PC-3 (cell line): ENCODE data around the gene CDH6. TPM values are rescaled to one million over a fixed set of nuclear protein-coding genes. Genes with fewer than 3 reads are reported as not detected.

Source experiments
- ATAC-seq: fragments of 200-7000 bp; cut with Tn5 transposase; 2 replicates; pipeline ENCODE4 v1.9.1; 2020; ENCODE audit warnings: mild to moderate bottlenecking, moderate library complexity
- BruUV-seq: library from RNA; stranded (reverse); fragments of 400-500 nt; replicated peaks from 2 replicates; lab custom pipeline; 2021; lab: Mats Ljungman, UMichigan
- CTCF ChIA-PET: fragments of 300-600 bp; sonication (Branson Sonifier 250); formaldehyde crosslinking; loops from one replicate; lab custom pipeline; 2022; ENCODE audit warnings: antibody characterized with exemption; lab: Charles Lee
- POLR2A ChIA-PET: fragments of 300-600 bp; sonication (Branson Sonifier 250); formaldehyde crosslinking; loops from one replicate; lab custom pipeline; 2022; ENCODE audit warnings: antibody characterized with exemption; ENCODE audit not compliant: unreplicated experiment; lab: Charles Lee
- DNase-seq: peaks from one replicate; pipeline ENCODE4 v3.0.0-alpha.2; 2015
- H2AFZ ChIP-seq: fragments of 300-600 bp; sonication (generic); 2 replicates; pipeline ENCODE4 v1.6.0; 2016; ENCODE audit warnings: antibody characterized with exemption, low read length
- H3F3A ChIP-seq: fragments of 300-600 bp; sonication (generic); one replicate; pipeline ENCODE4 v1.6.0; 2017; ENCODE audit warnings: antibody characterized with exemption, low read length, control low read depth, mild to moderate bottlenecking; ENCODE audit not compliant: unreplicated experiment
- H3K27ac ChIP-seq: fragments of 300-600 bp; sonication (generic); 2 replicates; pipeline ENCODE4 v1.5.1; 2016; ENCODE audit warnings: mild to moderate bottlenecking, low read length
- H3K27me3 ChIP-seq: fragments of 300-600 bp; sonication (generic); 2 replicates; pipeline ENCODE4 v1.6.1; 2016; ENCODE audit warnings: low read length, mixed read lengths
- H3K36me3 ChIP-seq: fragments of 300-600 bp; sonication (generic); 2 replicates; pipeline ENCODE4 v1.6.1; 2016; ENCODE audit warnings: low read depth, mixed run types, low read length, mixed read lengths
- H3K4me1 ChIP-seq: fragments of 300-600 bp; sonication (generic); 2 replicates; pipeline ENCODE4 v1.5.1; 2016; ENCODE audit warnings: low read length; ENCODE audit not compliant: insufficient read depth
- H3K4me2 ChIP-seq: fragments of 300-600 bp; sonication (generic); 2 replicates; pipeline ENCODE4 v1.6.0; 2016; ENCODE audit warnings: low read length
- H3K4me3 ChIP-seq: fragments of 300-600 bp; sonication (generic); 2 replicates; pipeline ENCODE4 v1.5.1; 2016; ENCODE audit warnings: mild to moderate bottlenecking, low read length, mixed read lengths
- H3K79me2 ChIP-seq: fragments of 300-600 bp; sonication (generic); 2 replicates; pipeline ENCODE4 v1.6.1; 2017; ENCODE audit warnings: low read length, mixed read lengths
- H3K9ac ChIP-seq: fragments of 300-600 bp; sonication (generic); 2 replicates; pipeline ENCODE4 v1.6.0; 2016; ENCODE audit warnings: mild to moderate bottlenecking, low read length
- H3K9me2 ChIP-seq: fragments of 300-600 bp; sonication (generic); replicated peaks from 2 replicates; pipeline ENCODE4 v1.6.1; 2016; ENCODE audit warnings: mixed run types, low read length, mixed read lengths
- H3K9me3 ChIP-seq: fragments of 300-600 bp; sonication (generic); 2 replicates; pipeline ENCODE4 v1.6.1; 2016; ENCODE audit warnings: low read length, mixed read lengths
- H4K20me1 ChIP-seq: fragments of 300-600 bp; sonication (generic); 2 replicates; pipeline ENCODE4 v1.6.1; 2016; ENCODE audit warnings: low read length, mixed read lengths
- EZH2 ChIP-seq: fragments of 300-600 bp; sonication (generic); IDR thresholded peaks from one replicate; pipeline ENCODE4 v1.6.1; 2017; ENCODE audit warnings: antibody characterized with exemption, mild to moderate bottlenecking, low read length; ENCODE audit not compliant: unreplicated experiment
- EZH2phosphoT487 ChIP-seq: fragments of 300-600 bp; sonication (generic); IDR thresholded peaks from 2 replicates; pipeline ENCODE4 v1.6.1; 2018; ENCODE audit warnings: mild to moderate bottlenecking, antibody characterized with exemption, low read length, borderline replicate concordance
- intact Hi-C: fragments of 100-400 bp; cut with micrococcal nuclease; formaldehyde crosslinking; loops from 2 replicates; pipeline ENCODE4 v1.9.0; 2023
- total RNA-seq: library from RNA; depleted of rRNA; stranded (reverse); fragments of >200 nt; gene quantifications from 2 replicates; pipeline ENCODE4 v1.2.3, GENCODE V29; 2014
- TF ChIP-seq, protein P1 (sequence below): fragments of 300-600 bp; sonication (generic); conservative IDR thresholded peaks from 2 replicates; pipeline ENCODE4 v1.5.1; 2017; ENCODE audit warnings: antibody characterized with exemption, low read depth, mild to moderate bottlenecking, low read length

Gene CDH6
- total RNA-seq, 1 experiment from 2014 or later, result 1.9 TPM

DNA sequence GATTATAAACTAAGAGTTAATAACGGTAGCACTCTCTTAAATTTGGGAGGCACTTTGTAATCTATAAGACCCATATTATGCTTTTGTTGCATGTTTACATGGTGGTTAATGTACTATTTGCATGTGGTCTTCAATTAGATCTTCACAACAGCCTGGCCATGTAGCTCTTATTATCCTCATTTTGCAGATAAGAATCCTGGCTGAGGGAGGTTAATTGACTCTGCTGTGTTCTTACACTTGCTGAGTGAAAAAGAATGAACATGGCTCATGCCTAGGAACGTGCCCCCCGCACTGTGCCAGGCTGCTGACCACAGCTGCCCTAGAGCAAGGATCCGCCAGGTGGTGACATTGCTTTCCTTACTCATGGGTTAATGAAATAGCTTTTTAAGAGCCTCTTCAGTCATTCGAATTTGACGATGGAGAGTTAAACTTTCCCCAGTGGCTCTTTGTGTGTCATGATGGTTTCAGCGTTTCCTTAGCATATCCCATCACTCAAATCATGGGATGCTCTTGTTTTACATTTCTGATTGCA, 97.9 kb downstream of the CDH6 start:
- Histone ChIP-seq H3K27ac (no peak overlapping the region), H3K36me3 (no peaks in the 10 kb centered on the region), H3F3A (no peaks in the 10 kb centered on the region), H3K4me2 (no peak overlapping the region), H3K9ac (no peak overlapping the region), H3K4me1 (no peaks in the 10 kb centered on the region), H4K20me1 (no peaks in the 10 kb centered on the region), H3K9me2 (no peaks in the 10 kb centered on the region), H3K79me2 (no peaks in the 10 kb centered on the region), H3K4me3 (no peak overlapping the region), H3K27me3 (peaks cover 26% of the 10 kb centered on the region), H3K9me3 (no peaks in the 10 kb centered on the region), H2AFZ (no peak overlapping the region)
- BruUV-seq, result no TSS peak
- ChIA-PET CTCF (interaction anchor here (0.6 kb wide), 1 partner anchor 795 kb away, joined by 4 read pairs; no protein-coding TSS in a partner anchor), POLR2A (no interaction called here)
- peak; percentile 50; the same call in 1 of the 2 replicates for ATAC-seq
- peak; percentile 47 for DNase-seq
- intact Hi-C loops, result no loop called here
- TF ChIP-seq, protein P1, sequence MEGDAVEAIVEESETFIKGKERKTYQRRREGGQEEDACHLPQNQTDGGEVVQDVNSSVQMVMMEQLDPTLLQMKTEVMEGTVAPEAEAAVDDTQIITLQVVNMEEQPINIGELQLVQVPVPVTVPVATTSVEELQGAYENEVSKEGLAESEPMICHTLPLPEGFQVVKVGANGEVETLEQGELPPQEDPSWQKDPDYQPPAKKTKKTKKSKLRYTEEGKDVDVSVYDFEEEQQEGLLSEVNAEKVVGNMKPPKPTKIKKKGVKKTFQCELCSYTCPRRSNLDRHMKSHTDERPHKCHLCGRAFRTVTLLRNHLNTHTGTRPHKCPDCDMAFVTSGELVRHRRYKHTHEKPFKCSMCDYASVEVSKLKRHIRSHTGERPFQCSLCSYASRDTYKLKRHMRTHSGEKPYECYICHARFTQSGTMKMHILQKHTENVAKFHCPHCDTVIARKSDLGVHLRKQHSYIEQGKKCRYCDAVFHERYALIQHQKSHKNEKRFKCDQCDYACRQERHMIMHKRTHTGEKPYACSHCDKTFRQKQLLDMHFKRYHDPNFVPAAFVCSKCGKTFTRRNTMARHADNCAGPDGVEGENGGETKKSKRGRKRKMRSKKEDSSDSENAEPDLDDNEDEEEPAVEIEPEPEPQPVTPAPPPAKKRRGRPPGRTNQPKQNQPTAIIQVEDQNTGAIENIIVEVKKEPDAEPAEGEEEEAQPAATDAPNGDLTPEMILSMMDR, result peak; percentile 59
- TF ChIP-seq EZH2phosphoT487, result no peak

DNA sequence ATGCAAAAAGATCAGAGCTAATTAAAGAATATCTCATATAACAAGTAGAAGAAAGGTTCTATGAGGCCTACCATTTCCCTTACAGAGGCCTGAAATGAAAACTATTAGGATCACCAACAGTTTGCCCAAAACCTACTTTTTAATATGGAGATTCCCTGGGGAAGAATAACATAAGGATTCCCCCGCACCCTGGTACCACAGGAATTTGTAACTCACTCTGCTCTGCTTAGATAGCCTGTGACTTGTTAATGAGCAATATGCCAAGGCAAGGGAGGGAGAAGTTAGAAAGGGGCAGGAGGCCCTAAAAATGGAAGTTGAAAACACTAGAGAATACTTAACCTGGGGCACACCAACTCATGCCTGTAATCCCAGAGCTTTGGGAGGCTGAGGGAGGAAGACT, 107.0 kb downstream of the CDH6 start:
- Histone ChIP-seq H2AFZ (no peak overlapping the region), H3F3A (no peaks in the 10 kb centered on the region), H3K36me3 (no peaks in the 10 kb centered on the region), H3K4me3 (no peak overlapping the region), H3K9me2 (no peaks in the 10 kb centered on the region), H3K4me2 (no peak overlapping the region), H3K9ac (no peak overlapping the region), H3K9me3 (no peaks in the 10 kb centered on the region), H3K79me2 (no peaks in the 10 kb centered on the region), H3K27ac (no peak overlapping the region), H3K27me3 (peaks cover 81% of the 10 kb centered on the region), H4K20me1 (no peaks in the 10 kb centered on the region), H3K4me1 (no peaks in the 10 kb centered on the region)
- intact Hi-C loops, result no loop called here
- CTCF ChIA-PET, result no interaction called here
- no peak for DNase-seq
- ATAC-seq, result no peak
- POLR2A ChIA-PET, result no interaction called here
- BruUV-seq, result no TSS peak
- TF ChIP-seq, protein P1, result no peak
- TF ChIP-seq EZH2phosphoT487 (no peak), EZH2 (no peak)

DNA sequence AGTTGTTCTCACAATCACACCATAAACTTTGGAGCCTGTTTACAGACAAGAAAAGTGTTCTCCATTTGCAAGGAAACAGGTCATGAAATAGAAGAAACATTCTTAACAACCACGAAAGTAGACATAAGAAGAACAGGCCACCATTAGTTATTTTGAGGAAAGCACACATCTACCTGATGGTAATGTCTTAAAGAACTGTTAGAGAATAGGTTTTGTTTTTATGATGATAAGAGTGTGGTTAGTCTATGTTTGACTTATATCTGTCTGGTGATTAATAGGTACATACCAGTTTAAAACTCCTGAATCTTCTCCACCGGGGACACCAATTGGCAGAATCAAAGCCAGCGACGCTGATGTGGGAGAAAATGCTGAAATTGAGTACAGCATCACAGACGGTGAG, 108.3 kb downstream of the CDH6 start:
- Histone ChIP-seq H3K79me2 (no peaks in the 10 kb centered on the region), H3K4me1 (no peaks in the 10 kb centered on the region), H3K9me2 (no peaks in the 10 kb centered on the region), H3F3A (no peaks in the 10 kb centered on the region), H3K9ac (no peak overlapping the region), H3K36me3 (no peaks in the 10 kb centered on the region), H3K27me3 (peaks cover 77% of the 10 kb centered on the region), H3K9me3 (no peaks in the 10 kb centered on the region), H3K27ac (no peak overlapping the region), H3K4me3 (no peak overlapping the region), H3K4me2 (no peak overlapping the region), H4K20me1 (no peaks in the 10 kb centered on the region), H2AFZ (no peak overlapping the region)
- ChIA-PET POLR2A (no interaction called here), CTCF (no interaction called here)
- TF ChIP-seq EZH2 (no peak), EZH2phosphoT487 (no peak)
- TF ChIP-seq, protein P1, result no peak
- no peak for DNase-seq
- ATAC-seq, result no peak
- intact Hi-C loops, result no loop called here
- no TSS peak for BruUV-seq
